ENCODE measurements around the gene APOC3. TPM values are rescaled to one million over a fixed set of nuclear protein-coding genes. Genes with fewer than 3 reads are reported as not detected.

The APOC3 gene
- total and polyA plus RNA-seq, 2 experiments from 2014 or later: 2,125 to 2,309 TPM

DNA sequence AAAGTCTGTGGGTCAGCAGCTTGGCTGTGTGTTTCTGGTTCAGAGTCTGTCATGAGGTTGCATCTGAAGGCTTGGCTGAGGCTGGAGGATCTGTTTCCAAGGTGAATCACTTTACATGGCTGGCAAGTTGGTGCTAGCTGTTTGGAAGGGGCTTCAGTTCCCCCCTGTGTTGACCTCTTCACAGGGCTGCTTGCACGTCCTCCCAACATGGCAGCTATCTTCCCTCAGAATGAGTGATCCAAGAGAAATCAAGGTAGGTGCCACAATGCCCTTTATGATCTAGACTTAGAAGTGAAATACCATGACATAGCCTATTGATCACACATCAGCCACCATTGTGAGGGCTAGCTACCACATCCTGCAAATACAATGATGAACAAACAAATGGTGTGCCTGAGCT is 16.5 kb upstream of the APOC3 start:
- no peak overlapping the region for H3K4me3 ChIP-seq
- no peaks in the 10 kb centered on the region for H3K36me3 ChIP-seq (replicated peaks; ENCODE audit: insufficient read depth, low read depth)
- no peaks in the 10 kb centered on the region for H3K9me2 ChIP-seq (replicated peaks; ENCODE audit: insufficient read depth)
- peak overlapping the region; percentile 52 for H3K27ac ChIP-seq
- DNase-seq (ENCODE audit: low spot score): no peak
- H3K4me1 ChIP-seq (ENCODE audit: insufficient read depth): peaks cover 14% of the 10 kb centered on the region
- TF ChIP-seq EZH2phosphoT487 (IDR thresholded peaks at IDR 0.05; ENCODE audit: low read depth, severe bottlenecking, unreplicated experiment) (no peak), EZH2 (IDR thresholded peaks at IDR 0.05; ENCODE audit: borderline replicate concordance) (no peak)
- TF ChIP-seq, protein P1, sequence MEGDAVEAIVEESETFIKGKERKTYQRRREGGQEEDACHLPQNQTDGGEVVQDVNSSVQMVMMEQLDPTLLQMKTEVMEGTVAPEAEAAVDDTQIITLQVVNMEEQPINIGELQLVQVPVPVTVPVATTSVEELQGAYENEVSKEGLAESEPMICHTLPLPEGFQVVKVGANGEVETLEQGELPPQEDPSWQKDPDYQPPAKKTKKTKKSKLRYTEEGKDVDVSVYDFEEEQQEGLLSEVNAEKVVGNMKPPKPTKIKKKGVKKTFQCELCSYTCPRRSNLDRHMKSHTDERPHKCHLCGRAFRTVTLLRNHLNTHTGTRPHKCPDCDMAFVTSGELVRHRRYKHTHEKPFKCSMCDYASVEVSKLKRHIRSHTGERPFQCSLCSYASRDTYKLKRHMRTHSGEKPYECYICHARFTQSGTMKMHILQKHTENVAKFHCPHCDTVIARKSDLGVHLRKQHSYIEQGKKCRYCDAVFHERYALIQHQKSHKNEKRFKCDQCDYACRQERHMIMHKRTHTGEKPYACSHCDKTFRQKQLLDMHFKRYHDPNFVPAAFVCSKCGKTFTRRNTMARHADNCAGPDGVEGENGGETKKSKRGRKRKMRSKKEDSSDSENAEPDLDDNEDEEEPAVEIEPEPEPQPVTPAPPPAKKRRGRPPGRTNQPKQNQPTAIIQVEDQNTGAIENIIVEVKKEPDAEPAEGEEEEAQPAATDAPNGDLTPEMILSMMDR (IDR thresholded peaks at IDR 0.05; ENCODE audit: poor library complexity): no peak
- WGBS (ENCODE audit: low lambda C conversion rate, missing lambda C conversion rate): 86% methylated on average over 1 of the region's 1 CpG
- no peaks in the 10 kb centered on the region for H3K9me3 ChIP-seq (ENCODE audit: low read depth)
- no peaks in the 10 kb centered on the region for H3K79me2 ChIP-seq
- H3K27me3 ChIP-seq: no peaks in the 10 kb centered on the region
- H2AFZ ChIP-seq: no peak overlapping the region
- H4K20me1 ChIP-seq (ENCODE audit: insufficient read depth, poor library complexity, severe bottlenecking): no peaks in the 10 kb centered on the region
- no peak overlapping the region for H3K4me2 ChIP-seq

- Histone ChIP-seq H3K27ac (peak overlapping the region; percentile 52), H3K4me1 (ENCODE audit: insufficient read depth) (peaks cover 10% of the 10 kb centered on the region), H3K4me3 (no peak overlapping the region), H3K79me2 (no peaks in the 10 kb centered on the region), H3K36me3 (replicated peaks; ENCODE audit: insufficient read depth, low read depth) (no peaks in the 10 kb centered on the region), H3K27me3 (no peaks in the 10 kb centered on the region), H3K9me3 (ENCODE audit: low read depth) (no peaks in the 10 kb centered on the region), H4K20me1 (ENCODE audit: insufficient read depth, poor library complexity, severe bottlenecking) (no peaks in the 10 kb centered on the region), H2AFZ (no peak overlapping the region), H3K9me2 (replicated peaks; ENCODE audit: insufficient read depth) (no peaks in the 10 kb centered on the region), H3K4me2 (no peak overlapping the region)
- TF ChIP-seq, protein P1 (IDR thresholded peaks at IDR 0.05; ENCODE audit: poor library complexity): no peak
- DNase-seq (ENCODE audit: low spot score): no peak
- WGBS (ENCODE audit: low lambda C conversion rate, missing lambda C conversion rate): 70% methylated on average over 5 of the region's 5 CpGs
Observed at GRCh38 chr11:116813781-116814471, 15.8 kb upstream of the APOC3 start.

DNA sequence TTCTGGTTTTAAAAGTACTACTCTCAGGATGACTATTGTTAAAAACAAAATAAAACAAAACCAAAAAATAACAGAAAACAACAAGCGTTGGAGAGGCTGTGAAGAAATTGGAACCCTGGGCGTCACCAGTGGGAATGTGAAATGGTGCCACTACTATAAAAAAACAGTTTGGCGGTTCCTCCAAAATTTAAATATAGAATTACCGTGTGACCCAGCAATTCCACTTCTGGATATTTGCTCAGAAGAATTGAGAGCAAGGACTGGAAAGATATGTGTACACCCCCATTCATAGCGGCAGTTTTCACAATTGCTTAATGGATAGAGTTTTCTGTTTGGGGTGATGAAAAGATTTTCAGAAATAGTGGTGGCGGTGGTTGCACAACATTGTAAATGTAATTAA is 15.2 kb upstream of the APOC3 start:
- Histone ChIP-seq H3K79me2 (no peaks in the 10 kb centered on the region), H3K9me2 (replicated peaks; ENCODE audit: insufficient read depth) (no peaks in the 10 kb centered on the region), H4K20me1 (ENCODE audit: insufficient read depth, poor library complexity, severe bottlenecking) (no peaks in the 10 kb centered on the region), H3K4me1 (ENCODE audit: insufficient read depth) (peaks cover 10% of the 10 kb centered on the region), H2AFZ (no peak overlapping the region), H3K4me2 (no peak overlapping the region), H3K9me3 (ENCODE audit: low read depth) (no peaks in the 10 kb centered on the region), H3K4me3 (no peak overlapping the region), H3K36me3 (replicated peaks; ENCODE audit: insufficient read depth, low read depth) (no peaks in the 10 kb centered on the region), H3K27me3 (no peaks in the 10 kb centered on the region), H3K27ac (peak overlapping the region; percentile 52)
- 89% methylated on average over 6 of the region's 6 CpGs for WGBS (ENCODE audit: low lambda C conversion rate, missing lambda C conversion rate)
- TF ChIP-seq EZH2 (IDR thresholded peaks at IDR 0.05; ENCODE audit: borderline replicate concordance) (no peak), EZH2phosphoT487 (IDR thresholded peaks at IDR 0.05; ENCODE audit: low read depth, severe bottlenecking, unreplicated experiment) (no peak)
- TF ChIP-seq, protein P1 (IDR thresholded peaks at IDR 0.05; ENCODE audit: poor library complexity): no peak
- no peak for DNase-seq (ENCODE audit: low spot score)
